ENCODE data around the gene DNAH17.

DNA sequence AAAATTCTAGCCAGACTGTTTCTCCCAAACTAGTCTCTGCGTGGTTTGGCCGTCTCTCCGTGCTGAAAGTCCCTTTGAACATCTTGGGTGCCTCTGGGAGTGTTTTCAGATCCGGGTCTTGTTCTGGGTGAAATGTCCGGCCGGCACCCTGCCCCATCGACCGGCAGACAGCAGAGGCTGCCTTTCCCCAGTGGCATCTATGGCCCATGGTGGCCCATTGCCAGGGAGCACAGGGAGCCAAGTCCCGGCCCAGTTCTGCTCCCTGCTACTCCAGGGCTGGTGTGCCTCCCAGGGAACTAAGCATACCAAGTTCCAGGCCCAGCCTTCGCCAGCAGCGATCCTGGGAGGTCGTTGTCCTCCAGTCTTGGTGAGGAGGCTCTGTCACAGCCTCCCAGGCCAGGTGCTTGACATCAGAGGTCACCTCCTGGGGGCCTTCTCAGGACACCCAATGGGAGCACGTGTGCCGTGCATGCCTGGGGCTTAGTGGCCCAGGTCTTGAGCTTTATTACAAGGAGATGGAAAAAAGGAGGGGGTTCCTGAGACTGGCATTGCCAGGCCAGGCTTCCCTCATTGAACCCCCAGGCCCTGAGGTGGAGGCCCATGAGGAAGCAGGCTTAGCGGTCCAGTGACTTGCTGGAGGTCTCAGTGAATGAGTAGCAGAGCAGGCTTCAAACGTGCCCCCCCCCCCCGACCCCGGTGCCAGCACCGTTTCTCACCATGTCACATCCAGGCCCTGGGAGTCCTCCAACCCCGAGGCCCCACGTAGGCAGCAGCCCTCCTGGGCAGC is 144.8 kb downstream of the DNAH17 start:
- TF ChIP-seq, protein P1, sequence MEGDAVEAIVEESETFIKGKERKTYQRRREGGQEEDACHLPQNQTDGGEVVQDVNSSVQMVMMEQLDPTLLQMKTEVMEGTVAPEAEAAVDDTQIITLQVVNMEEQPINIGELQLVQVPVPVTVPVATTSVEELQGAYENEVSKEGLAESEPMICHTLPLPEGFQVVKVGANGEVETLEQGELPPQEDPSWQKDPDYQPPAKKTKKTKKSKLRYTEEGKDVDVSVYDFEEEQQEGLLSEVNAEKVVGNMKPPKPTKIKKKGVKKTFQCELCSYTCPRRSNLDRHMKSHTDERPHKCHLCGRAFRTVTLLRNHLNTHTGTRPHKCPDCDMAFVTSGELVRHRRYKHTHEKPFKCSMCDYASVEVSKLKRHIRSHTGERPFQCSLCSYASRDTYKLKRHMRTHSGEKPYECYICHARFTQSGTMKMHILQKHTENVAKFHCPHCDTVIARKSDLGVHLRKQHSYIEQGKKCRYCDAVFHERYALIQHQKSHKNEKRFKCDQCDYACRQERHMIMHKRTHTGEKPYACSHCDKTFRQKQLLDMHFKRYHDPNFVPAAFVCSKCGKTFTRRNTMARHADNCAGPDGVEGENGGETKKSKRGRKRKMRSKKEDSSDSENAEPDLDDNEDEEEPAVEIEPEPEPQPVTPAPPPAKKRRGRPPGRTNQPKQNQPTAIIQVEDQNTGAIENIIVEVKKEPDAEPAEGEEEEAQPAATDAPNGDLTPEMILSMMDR (IDR thresholded peaks at IDR 0.05) = no peak
- TF ChIP-seq EZH2 (IDR thresholded peaks at IDR 0.05) = no peak
